Measurements from ENCODE around the gene PCDHB16.
"Not testable (repeated sequence)": the region's sequence is repeated elsewhere in the genome, so short reads cannot be mapped to it uniquely, and the experiment has no call there.

PCDHB16 gene

GRCh38 chr5:141184117-141184855 is 2.1 kb downstream of the PCDHB16 start:
- not testable (repeated sequence) for DNase-seq

- DNase-seq: peak; percentile 8 to 46
Measured at GRCh38 chr5:141186897-141187512, 4.8 kb downstream of the PCDHB16 start, which contains the start of gene PCDHB9. TSS of gene PCDHB9 (plus strand) at chr5:141187161. CDS start at chr5:141187319, 158 bp downstream.

- DNase-seq: not testable (repeated sequence)
Measured at GRCh38 chr5:141188682-141189081, 6.5 kb downstream of the PCDHB16 start.

- DNase-seq: not testable (repeated sequence)
Measured at GRCh38 chr5:141189131-141189530, 6.9 kb downstream of the PCDHB16 start.

GRCh38 chr5:141192110-141192725 is 10.0 kb downstream of the PCDHB16 start, which contains the start of gene PCDHB10:
TSS of gene PCDHB10 (plus strand) at chr5:141192353. CDS start at chr5:141192553, 200 bp downstream.
- DNase-seq: peak in 1 of 2 experiments; percentile 72

- not testable (repeated sequence) for DNase-seq
Measured at GRCh38 chr5:141194332-141194731, 12.1 kb downstream of the PCDHB16 start.

- DNase-seq: no peak
Measured at GRCh38 chr5:141196363-141196762, 14.2 kb downstream of the PCDHB16 start.

GRCh38 chr5:141199359-141200235 is 17.4 kb downstream of the PCDHB16 start, which contains the start of gene PCDHB11:
TSS of gene PCDHB11 (plus strand) at chr5:141199627. CDS start at chr5:141199775, 148 bp downstream.
- peak; percentile 41 to 72 for DNase-seq

GRCh38 chr5:141201126-141201525 is 18.9 kb downstream of the PCDHB16 start:
- DNase-seq: not testable (repeated sequence)

- not testable (repeated sequence) for DNase-seq
Measured at GRCh38 chr5:141201646-141202045, 19.5 kb downstream of the PCDHB16 start.

GRCh38 chr5:141208478-141208877 is 26.3 kb downstream of the PCDHB16 start, which contains the start of gene PCDHB12:
TSS of gene PCDHB12 (plus strand) at chr5:141208719. CDS start at chr5:141208908, 189 bp downstream.
- DNase-seq: peak; percentile 23 to 45

- DNase-seq: not testable (repeated sequence)
Measured at GRCh38 chr5:141210281-141210680, 28.1 kb downstream of the PCDHB16 start.

- not testable (repeated sequence) for DNase-seq
Measured at GRCh38 chr5:141210849-141211248, 28.7 kb downstream of the PCDHB16 start.

- DNase-seq: peak; percentile 60 to 68
Measured at GRCh38 chr5:141213656-141214339, 31.6 kb downstream of the PCDHB16 start, which contains the start of gene PCDHB13. TSS of gene PCDHB13 (plus strand) at chr5:141213919. CDS start at chr5:141214124, 205 bp downstream.

- DNase-seq: not testable (repeated sequence)
Measured at GRCh38 chr5:141214583-141214982, 32.4 kb downstream of the PCDHB16 start.

- not testable (repeated sequence) for DNase-seq
Measured at GRCh38 chr5:141215504-141215903, 33.3 kb downstream of the PCDHB16 start.

GRCh38 chr5:141216035-141216434 is 33.8 kb downstream of the PCDHB16 start:
- DNase-seq: not testable (repeated sequence)

GRCh38 chr5:141223112-141223783 is 41.1 kb downstream of the PCDHB16 start, which contains the start of gene PCDHB14:
TSS of gene PCDHB14 (plus strand) at chr5:141223343. CDS start at chr5:141223506, 163 bp downstream.
- DNase-seq: peak; percentile 59 to 83

GRCh38 chr5:141224844-141225243 is 42.7 kb downstream of the PCDHB16 start:
- DNase-seq: not testable (repeated sequence)

- not testable (repeated sequence) for DNase-seq
Measured at GRCh38 chr5:141225421-141225820, 43.2 kb downstream of the PCDHB16 start.
